A549 treated with Hydrocortisone at 1 μM for 4 hours (cell line): ENCODE data around the gene ARHGAP42. TPM values are rescaled to one million over a fixed set of nuclear protein-coding genes. Genes with fewer than 3 reads are reported as not detected.

Source experiments
- total RNA-seq: library from RNA; stranded (reverse); fragments of 200-300 nt; extraction: Qiagen RNA extraction; gene quantifications from 5 replicates; pipeline ENCODE4 v1.2.3, GENCODE V29; 2022

ARHGAP42 gene, protein sequence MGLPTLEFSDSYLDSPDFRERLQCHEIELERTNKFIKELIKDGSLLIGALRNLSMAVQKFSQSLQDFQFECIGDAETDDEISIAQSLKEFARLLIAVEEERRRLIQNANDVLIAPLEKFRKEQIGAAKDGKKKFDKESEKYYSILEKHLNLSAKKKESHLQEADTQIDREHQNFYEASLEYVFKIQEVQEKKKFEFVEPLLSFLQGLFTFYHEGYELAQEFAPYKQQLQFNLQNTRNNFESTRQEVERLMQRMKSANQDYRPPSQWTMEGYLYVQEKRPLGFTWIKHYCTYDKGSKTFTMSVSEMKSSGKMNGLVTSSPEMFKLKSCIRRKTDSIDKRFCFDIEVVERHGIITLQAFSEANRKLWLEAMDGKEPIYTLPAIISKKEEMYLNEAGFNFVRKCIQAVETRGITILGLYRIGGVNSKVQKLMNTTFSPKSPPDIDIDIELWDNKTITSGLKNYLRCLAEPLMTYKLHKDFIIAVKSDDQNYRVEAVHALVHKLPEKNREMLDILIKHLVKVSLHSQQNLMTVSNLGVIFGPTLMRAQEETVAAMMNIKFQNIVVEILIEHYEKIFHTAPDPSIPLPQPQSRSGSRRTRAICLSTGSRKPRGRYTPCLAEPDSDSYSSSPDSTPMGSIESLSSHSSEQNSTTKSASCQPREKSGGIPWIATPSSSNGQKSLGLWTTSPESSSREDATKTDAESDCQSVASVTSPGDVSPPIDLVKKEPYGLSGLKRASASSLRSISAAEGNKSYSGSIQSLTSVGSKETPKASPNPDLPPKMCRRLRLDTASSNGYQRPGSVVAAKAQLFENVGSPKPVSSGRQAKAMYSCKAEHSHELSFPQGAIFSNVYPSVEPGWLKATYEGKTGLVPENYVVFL
- total RNA-seq = 4.1 to 5.6 TPM (median 4.8 TPM) in 5 replicates

DNA sequence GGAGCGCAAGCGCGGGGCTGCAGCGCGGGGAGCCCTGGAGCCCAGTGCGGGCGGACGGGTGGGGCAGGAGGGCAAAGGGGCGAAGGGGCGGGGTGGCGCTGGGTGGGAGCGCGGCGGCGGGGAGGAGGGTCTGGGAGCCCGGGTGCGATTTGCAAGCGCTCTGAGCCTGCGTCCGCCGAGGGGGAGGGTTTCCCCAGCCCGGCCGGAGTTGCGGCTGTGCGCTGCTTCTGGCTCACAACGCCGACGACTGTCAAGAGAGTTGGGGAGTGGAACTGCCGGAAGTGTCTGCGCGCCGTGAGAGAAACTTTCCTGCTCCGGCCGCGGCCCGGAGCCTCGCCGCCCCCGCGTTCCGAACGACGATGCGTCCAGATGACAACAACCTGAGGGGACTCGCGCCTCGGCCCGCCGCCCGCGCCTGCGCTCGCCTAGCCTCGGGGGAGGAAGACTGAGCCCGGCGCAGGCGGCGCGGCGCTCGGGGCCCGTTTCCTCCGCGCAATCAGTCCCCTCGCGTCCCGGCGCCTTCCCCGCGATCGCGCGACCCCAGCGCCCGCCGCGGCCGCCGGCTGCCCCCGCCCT is at the start of gene ARHGAP42:
Gene ARHGAP42, plus strand, starts transcription at position 235 of the 576 bp plus-strand sequence. CDS start 391 bp downstream, outside the sequence.

